RWPE1 (cell line): Measurements from ENCODE around the gene ZBTB4.

Experiments used
- CTCF ChIA-PET: fragments of 350-600 bp; sonication (Branson Sonifier 250); formaldehyde crosslinking; extraction: SDS; loops from one replicate; lab custom pipeline; 2021; lab: Yijun Ruan, JAX
- POLR2A ChIA-PET: fragments of 400-600 bp; formaldehyde crosslinking; extraction: SDS; loops from one replicate; lab custom pipeline; 2020; ENCODE audit warnings: antibody characterized with exemption; ENCODE audit not compliant: low non-redundant PET; lab: Yijun Ruan, JAX
- DNase-seq: peaks from one replicate; pipeline ENCODE4 v3.0.0; 2012; ENCODE audit warnings: low spot score
- H3K27ac ChIP-seq: fragments of 450-650 bp; 2 replicates; pipeline ENCODE4 v1.5.1; 2017
- CTCF ChIP-seq: fragments of 450-650 bp; conservative IDR thresholded peaks from 2 replicates; pipeline ENCODE4 v1.5.1; 2017; ENCODE audit warnings: low read depth, mild to moderate bottlenecking

The ZBTB4 gene

GRCh38 chr17:7462474-7463371, 16.7 kb downstream of the ZBTB4 start:
- TF ChIP-seq CTCF = no peak
- ChIA-PET POLR2A (interaction anchor here (0.5 to 1.0 kb wide), 4 partner anchors 10 to 63 kb away, joined by 3 to 4 read pairs (median 4); no protein-coding TSS in a partner anchor), CTCF (interaction anchor here (1.0 to 1.8 kb wide), 2 partner anchors 13 to 26 kb away, joined by 4 to 5 read pairs; no protein-coding TSS in a partner anchor)
- H3K27ac ChIP-seq = peak overlapping the region; percentile 58; the same call in 1 of the 2 replicates
- DNase-seq = no peak

GRCh38 chr17:7460850-7461660, 18.4 kb downstream of the ZBTB4 start:
- TF ChIP-seq CTCF = no peak
- peak overlapping the region; percentile 58 for H3K27ac ChIP-seq
- CTCF ChIA-PET = interaction anchor here (1.8 kb wide), 1 partner anchor 25 kb away, joined by 4 read pairs; no protein-coding TSS in a partner anchor
- POLR2A ChIA-PET = interaction anchor here (0.6 to 0.8 kb wide), 2 partner anchors 9 to 11 kb away, joined by 3 to 6 read pairs; no protein-coding TSS in a partner anchor
- DNase-seq = no peak

GRCh38 chr17:7459961-7460545, 19.4 kb downstream of the ZBTB4 start:
- no peak for DNase-seq
- CTCF ChIA-PET = no interaction called here
- H3K27ac ChIP-seq = peak overlapping the region; percentile 42; the same call in 1 of the 2 replicates
- no peak for TF ChIP-seq CTCF
- POLR2A ChIA-PET = no interaction called here

GRCh38 chr17:7448461-7448860, 31.0 kb downstream of the ZBTB4 start:
- H3K27ac ChIP-seq = no peak overlapping the region; the same call in 1 of the 2 replicates
- DNase-seq = no peak
- ChIA-PET POLR2A (no interaction called here), CTCF (no interaction called here)
- TF ChIP-seq CTCF = no peak

GRCh38 chr17:7445619-7445968, 33.8 kb downstream of the ZBTB4 start:
- CTCF ChIA-PET = no interaction called here
- DNase-seq = no peak
- H3K27ac ChIP-seq = peak overlapping the region; percentile 84
- TF ChIP-seq CTCF = no peak
- POLR2A ChIA-PET = interaction anchor here (0.7 kb wide), 1 partner anchor 18 kb away, joined by 3 read pairs; no protein-coding TSS in a partner anchor
